Neural crest cell (in vitro differentiated cells): ENCODE measurements around the gene PGM5. TPM values are rescaled to one million over a fixed set of nuclear protein-coding genes. Genes with fewer than 3 reads are reported as not detected.

Experiments
- DNase-seq: peaks from one replicate; pipeline ENCODE4 v3.0.0; 2021; ENCODE audit warnings: low read depth, mixed read lengths, low spot score
- H3K27ac Mint-ChIP-seq: one replicate; pipeline ENCODE4 v1.8.0; 2021; ENCODE audit warnings: mild to moderate bottlenecking, mixed read lengths; ENCODE audit not compliant: unreplicated experiment
- H3K27me3 Mint-ChIP-seq: 2 replicates; pipeline ENCODE4 v1.8.0; 2021; ENCODE audit warnings: low read depth, mild to moderate bottlenecking, mixed read lengths
- H3K36me3 Mint-ChIP-seq: 2 replicates; pipeline ENCODE4 v1.8.0; 2021; ENCODE audit warnings: low read depth, mild to moderate bottlenecking, mixed read lengths
- H3K4me1 Mint-ChIP-seq: 2 replicates; pipeline ENCODE4 v1.8.0; 2021; ENCODE audit warnings: mixed read lengths
- H3K4me3 Mint-ChIP-seq: one replicate; pipeline ENCODE4 v1.8.0; 2021; ENCODE audit warnings: mild to moderate bottlenecking, mixed read lengths
- H3K9me3 Mint-ChIP-seq: 2 replicates; pipeline ENCODE4 v1.8.0; 2021; ENCODE audit warnings: mixed read lengths
- total RNA-seq: library from RNA; stranded (reverse); gene quantifications from 2 replicates; pipeline ENCODE4 v1.2.1, GENCODE V29; 2021
- TF ChIP-seq, protein P1 (sequence below): fragments of 200-600 bp; sonication (generic); conservative IDR thresholded peaks from 2 replicates; pipeline ENCODE4 v1.5.0; 2021; ENCODE audit warnings: antibody characterized with exemption, mild to moderate bottlenecking

The PGM5 gene
- total RNA-seq, 1 donor from 2014 or later = 0.16 TPM

DNA sequence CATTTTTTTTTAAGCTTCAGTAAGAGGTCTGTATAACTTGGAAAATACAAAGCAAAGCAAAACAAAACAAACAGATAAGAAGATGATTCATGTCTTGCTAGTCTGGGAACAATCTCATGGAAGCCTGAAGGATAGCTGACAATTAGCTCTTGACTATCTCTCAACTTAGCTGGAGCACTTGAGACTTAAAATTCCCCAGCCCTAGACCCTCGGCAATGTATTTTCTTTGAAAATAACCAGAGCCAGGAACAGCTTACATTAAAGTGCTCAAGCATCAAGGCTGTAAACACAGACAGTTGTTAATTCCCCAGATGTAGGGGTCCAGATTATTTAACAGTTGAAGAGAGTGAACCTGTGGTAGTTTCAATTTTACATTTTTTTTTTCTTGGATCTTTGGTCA is 101.4 kb downstream of the PGM5 start:
- H3K27ac Mint-ChIP-seq = no peak overlapping the region
- no peak for DNase-seq
- H3K4me3 Mint-ChIP-seq = no peak overlapping the region
- no peaks in the 10 kb centered on the region for H3K36me3 Mint-ChIP-seq
- H3K27me3 Mint-ChIP-seq = peaks cover 72% of the 10 kb centered on the region
- H3K4me1 Mint-ChIP-seq = no peaks in the 10 kb centered on the region
- no peaks in the 10 kb centered on the region for H3K9me3 Mint-ChIP-seq
- TF ChIP-seq, protein P1, sequence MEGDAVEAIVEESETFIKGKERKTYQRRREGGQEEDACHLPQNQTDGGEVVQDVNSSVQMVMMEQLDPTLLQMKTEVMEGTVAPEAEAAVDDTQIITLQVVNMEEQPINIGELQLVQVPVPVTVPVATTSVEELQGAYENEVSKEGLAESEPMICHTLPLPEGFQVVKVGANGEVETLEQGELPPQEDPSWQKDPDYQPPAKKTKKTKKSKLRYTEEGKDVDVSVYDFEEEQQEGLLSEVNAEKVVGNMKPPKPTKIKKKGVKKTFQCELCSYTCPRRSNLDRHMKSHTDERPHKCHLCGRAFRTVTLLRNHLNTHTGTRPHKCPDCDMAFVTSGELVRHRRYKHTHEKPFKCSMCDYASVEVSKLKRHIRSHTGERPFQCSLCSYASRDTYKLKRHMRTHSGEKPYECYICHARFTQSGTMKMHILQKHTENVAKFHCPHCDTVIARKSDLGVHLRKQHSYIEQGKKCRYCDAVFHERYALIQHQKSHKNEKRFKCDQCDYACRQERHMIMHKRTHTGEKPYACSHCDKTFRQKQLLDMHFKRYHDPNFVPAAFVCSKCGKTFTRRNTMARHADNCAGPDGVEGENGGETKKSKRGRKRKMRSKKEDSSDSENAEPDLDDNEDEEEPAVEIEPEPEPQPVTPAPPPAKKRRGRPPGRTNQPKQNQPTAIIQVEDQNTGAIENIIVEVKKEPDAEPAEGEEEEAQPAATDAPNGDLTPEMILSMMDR = no peak

DNA sequence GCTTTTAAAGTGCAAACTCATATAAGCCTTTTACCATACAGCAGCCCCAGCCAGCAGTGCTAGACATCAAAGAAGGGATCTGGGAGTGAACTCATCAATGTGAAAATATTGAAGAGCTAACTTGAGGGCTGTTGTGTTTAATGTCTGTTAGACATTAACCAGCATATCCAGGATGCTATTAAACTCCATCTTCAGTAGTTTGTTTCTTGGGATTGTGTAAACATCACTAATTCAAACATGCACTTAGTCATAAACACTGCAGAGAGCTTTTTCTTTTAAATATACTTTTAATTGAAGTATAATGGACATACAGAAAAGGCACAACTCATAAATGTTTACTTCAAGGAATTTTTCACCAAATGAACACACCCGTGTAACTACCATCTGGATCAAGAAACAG is 102.5 kb downstream of the PGM5 start:
- DNase-seq = no peak
- Mint-ChIP-seq H3K27ac (no peak overlapping the region), H3K4me1 (no peaks in the 10 kb centered on the region), H3K9me3 (no peaks in the 10 kb centered on the region), H3K27me3 (peaks cover 70% of the 10 kb centered on the region), H3K36me3 (no peaks in the 10 kb centered on the region), H3K4me3 (no peak overlapping the region)
- TF ChIP-seq, protein P1 = no peak

DNA sequence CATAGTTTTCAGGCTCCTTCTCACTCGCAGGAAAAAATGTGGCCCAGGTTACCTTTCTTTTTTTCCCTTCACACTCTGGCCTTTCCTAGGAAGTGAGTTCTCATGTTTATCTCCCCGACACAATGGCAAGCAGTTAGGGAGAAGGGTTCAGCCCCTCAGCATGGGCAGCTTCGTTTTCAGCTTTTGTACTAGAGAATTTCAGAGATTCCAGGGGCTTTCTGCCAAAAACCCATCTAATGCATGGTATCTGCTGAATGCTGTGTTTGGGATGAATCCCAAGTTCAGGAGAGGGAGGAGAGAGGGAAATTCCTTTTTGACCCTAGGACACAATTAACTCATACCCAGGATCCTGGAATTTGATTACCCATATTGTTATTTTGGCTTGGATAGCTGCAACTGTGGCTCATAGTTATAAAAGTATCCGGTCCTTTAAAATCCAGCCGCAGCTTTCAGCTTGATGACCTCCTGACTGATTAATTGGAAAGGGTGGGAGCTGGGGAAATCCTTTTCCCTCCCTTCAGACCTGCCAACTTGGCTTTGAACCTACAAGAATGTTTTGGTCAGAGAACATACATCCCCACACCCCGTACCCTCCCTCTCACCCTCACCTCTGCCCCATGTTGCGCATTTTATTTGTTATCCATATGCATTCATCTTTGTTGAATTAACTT is 105.8 kb downstream of the PGM5 start:
- TF ChIP-seq, protein P1 = no peak
- H3K27ac Mint-ChIP-seq = no peak overlapping the region
- no peaks in the 10 kb centered on the region for H3K4me1 Mint-ChIP-seq
- H3K27me3 Mint-ChIP-seq = peaks cover 79% of the 10 kb centered on the region
- H3K9me3 Mint-ChIP-seq = no peaks in the 10 kb centered on the region
- no peaks in the 10 kb centered on the region for H3K36me3 Mint-ChIP-seq
- DNase-seq = no peak
- H3K4me3 Mint-ChIP-seq = no peak overlapping the region

DNA sequence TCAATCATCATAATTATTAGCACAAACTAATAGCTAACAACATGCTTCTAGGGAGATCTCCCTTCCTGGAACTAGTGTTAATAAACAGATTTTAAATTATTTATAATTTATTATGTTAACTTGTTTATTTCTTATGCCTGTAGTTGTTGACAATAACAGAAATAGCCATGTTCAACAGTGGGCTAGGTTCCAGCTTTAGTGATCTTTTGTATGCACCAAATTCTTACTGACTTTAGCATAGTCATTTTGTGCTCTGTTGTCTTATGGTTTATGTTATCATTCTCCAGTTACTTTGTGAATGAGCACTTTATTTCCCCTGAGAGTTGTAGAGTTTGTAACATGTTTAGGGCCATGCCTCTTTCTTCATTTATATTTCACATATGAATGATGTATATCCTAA is 113.7 kb downstream of the PGM5 start:
- peaks cover 69% of the 10 kb centered on the region for H3K27me3 Mint-ChIP-seq
- H3K27ac Mint-ChIP-seq = no peak overlapping the region
- no peak overlapping the region for H3K4me3 Mint-ChIP-seq
- no peak for DNase-seq
- no peaks in the 10 kb centered on the region for H3K36me3 Mint-ChIP-seq
- no peaks in the 10 kb centered on the region for H3K9me3 Mint-ChIP-seq
- TF ChIP-seq, protein P1 = no peak
- no peaks in the 10 kb centered on the region for H3K4me1 Mint-ChIP-seq

DNA sequence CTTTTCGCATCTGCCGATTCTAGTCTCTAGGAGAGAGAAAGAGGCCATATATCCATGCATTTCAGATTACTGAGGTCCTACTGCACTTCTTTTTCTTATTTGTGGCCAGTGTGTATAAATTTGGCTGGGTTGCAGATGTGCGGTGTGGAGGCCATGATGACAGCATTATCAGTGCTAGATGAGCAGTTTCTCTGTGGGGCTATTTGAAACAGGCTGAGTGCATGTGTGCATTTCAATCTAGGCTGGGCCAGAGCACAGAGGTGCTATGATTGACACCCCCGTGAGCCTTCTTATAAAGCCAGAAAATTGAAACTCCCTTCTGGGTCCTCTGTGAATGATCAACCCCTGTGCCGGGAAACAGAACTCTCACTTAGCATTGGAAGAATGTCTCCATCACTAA is 114.2 kb downstream of the PGM5 start:
- no peak for DNase-seq
- H3K27me3 Mint-ChIP-seq = peaks cover 64% of the 10 kb centered on the region
- no peaks in the 10 kb centered on the region for H3K36me3 Mint-ChIP-seq
- no peak overlapping the region for H3K27ac Mint-ChIP-seq
- no peak overlapping the region for H3K4me3 Mint-ChIP-seq
- H3K9me3 Mint-ChIP-seq = no peaks in the 10 kb centered on the region
- TF ChIP-seq, protein P1 = no peak
- no peaks in the 10 kb centered on the region for H3K4me1 Mint-ChIP-seq
